ENCODE results near the gene SLC5A8. TPM values are rescaled to one million over a fixed set of nuclear protein-coding genes. Genes with fewer than 3 reads are reported as not detected.
"Not testable (repeated sequence)": the region's sequence is repeated elsewhere in the genome, so short reads cannot be mapped to it uniquely, and the experiment has no call there.

The SLC5A8 gene
- total RNA-seq, 2 experiments from 2014 or later = not detected

DNA sequence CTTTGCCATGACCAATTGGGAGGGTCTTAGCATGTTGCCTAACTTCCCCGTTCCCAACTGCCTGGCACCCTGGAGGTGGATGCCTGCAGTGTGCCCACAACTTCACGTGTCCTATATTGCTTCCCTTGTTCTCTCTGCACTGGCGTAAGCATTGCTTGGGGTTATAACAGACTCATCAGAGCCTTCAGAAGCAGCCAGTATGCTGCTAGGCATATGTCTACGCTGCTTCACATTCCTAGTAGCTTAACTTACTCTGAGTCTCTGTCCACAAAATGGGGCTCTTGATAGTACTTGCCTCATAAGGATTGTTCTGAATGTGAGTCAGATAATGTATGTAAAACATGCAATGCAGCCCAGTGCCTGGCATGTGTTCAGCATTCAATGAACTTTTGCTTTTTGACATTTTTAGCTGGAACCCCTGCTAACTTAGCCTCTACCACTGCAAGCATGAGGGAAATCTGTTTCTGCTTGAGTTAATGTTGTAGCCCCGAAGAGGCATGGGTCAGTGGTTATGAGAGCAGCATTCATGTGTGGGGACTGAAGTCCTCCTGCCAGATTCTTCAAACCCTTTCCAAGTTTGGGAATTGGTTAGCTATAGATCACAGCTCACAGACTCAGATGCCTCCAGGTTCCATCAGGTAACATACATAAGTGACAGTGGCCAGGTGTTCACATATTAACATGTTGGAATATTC is 2.8 kb downstream of the SLC5A8 start:
- H3K27ac Mint-ChIP-seq = no peak overlapping the region
- no peaks in the 10 kb centered on the region for H3K36me3 Mint-ChIP-seq (ENCODE audit: low read depth)
- no peak overlapping the region for H3K4me3 Mint-ChIP-seq
- no peaks in the 10 kb centered on the region for H3K9me3 Mint-ChIP-seq
- peaks cover 22% of the 10 kb centered on the region for H3K27me3 Mint-ChIP-seq
- ChIA-PET POLR2A (no interaction called here), CTCF (no interaction called here)
- H3K4me1 Mint-ChIP-seq = no peaks in the 10 kb centered on the region
- no peak for DNase-seq

DNA sequence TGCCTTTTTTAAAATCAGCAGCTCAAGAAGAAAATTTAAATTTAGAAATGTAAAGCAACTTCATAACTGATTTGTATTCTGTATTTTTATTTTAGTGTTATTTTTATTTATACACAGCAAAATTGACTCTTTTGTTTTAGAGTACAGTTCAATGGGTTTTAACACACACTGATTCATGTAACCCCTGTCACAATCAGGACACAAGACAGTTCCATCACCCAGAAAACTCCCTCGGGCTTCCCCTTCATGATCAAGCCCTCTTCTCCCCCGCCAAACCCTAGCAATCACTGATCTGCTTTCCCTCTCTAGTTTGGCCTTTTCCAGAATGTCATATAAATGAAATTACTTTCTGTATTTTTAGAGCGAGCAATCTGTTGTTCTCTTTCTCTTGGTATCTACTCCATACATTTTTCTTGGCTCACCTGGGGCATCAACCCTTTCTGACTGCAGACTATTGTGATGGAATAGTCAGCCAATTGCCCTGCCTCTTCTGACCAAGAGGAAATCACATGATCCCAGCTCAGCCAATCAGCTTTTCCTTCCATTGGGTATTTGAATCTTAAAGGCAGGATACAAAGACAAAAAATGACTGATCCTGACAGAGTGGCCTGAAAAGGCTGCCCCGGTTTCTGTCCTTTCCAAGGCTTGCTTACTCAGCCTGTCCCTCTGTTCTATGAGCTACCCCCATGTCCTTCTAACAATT is 5.3 kb downstream of the SLC5A8 start:
- Mint-ChIP-seq H3K9me3 (no peaks in the 10 kb centered on the region), H3K36me3 (ENCODE audit: low read depth) (no peaks in the 10 kb centered on the region)
- CTCF ChIA-PET = no interaction called here

DNA sequence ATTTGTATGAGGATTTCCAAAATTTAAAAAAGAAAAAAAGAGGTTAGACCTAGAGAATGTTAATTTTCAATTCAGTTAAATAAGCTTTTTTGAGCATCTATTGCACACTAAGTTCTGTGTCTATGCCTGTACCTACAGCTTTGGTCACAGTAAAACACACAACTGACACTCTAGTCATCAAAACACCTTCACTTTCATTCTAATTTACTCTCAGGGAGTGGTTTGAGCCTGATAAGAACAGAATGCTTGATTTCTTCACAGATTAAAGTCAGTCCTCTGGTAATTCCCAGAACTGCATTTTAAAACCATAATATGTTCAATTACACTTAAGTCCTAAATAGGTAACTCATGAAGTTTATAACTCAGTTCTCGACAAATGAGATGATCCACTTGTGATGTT is 9.2 kb downstream of the SLC5A8 start:
- DNase-seq = no peak
- Mint-ChIP-seq H3K4me1 (no peaks in the 10 kb centered on the region), H3K27me3 (peaks cover 2% of the 10 kb centered on the region), H3K4me3 (no peak overlapping the region), H3K9me3 (no peaks in the 10 kb centered on the region), H3K27ac (no peak overlapping the region), H3K36me3 (ENCODE audit: low read depth) (no peaks in the 10 kb centered on the region)
- ChIA-PET POLR2A (no interaction called here), CTCF (no interaction called here)

More for the DNA sequence above, 5.3 kb downstream of the SLC5A8 start:
- Mint-ChIP-seq H3K4me1 (no peaks in the 10 kb centered on the region), H3K27ac (no peak overlapping the region), H3K27me3 (peaks cover 16% of the 10 kb centered on the region), H3K4me3 (no peak overlapping the region)
- DNase-seq = no peak
- POLR2A ChIA-PET = no interaction called here

DNA sequence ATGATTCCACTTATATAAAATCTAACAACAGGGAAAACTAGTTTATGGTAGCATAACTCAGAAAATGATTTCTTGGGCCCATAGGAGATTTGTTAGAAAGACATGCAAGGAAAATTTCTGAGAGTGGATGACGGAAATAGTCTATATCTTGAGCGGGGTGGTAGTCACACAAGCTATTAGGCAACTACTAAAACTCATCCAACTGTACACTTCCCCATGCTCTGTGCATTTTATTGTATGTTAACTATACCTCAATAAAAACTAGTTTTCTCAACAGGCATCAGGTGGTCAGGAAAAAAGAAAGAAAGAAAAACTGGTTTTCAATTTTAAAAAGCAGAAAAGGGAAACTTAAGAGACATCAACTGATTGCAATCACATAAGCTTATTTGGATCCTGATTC is 9.9 kb downstream of the SLC5A8 start:
- no peaks in the 10 kb centered on the region for H3K9me3 Mint-ChIP-seq
- no peaks in the 10 kb centered on the region for H3K36me3 Mint-ChIP-seq (ENCODE audit: low read depth)
- POLR2A ChIA-PET = no interaction called here
- H3K27me3 Mint-ChIP-seq = peaks cover 2% of the 10 kb centered on the region
- no peak for DNase-seq
- no peak overlapping the region for H3K4me3 Mint-ChIP-seq
- CTCF ChIA-PET = no interaction called here
- no peak overlapping the region for H3K27ac Mint-ChIP-seq
- H3K4me1 Mint-ChIP-seq = no peaks in the 10 kb centered on the region

DNA sequence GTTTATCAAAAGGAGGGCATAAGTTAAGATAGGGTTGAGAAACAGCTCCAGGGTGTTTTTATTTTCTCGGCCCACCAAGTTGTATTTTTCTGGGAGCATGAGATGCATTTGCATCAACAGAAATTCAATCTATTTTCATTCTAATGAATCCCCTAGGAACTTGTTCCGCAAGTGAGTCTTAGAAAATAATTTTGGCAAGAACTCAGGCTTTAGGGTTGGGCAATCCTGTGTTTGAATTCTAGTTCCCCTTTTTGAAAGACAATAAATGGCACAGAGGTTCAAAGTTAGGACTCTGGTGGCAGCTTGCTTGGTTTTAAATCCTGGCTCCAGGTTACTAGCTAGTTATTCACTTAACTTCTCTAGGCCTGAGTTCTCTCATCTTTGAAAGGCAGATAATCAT is 23.7 kb downstream of the SLC5A8 start:
- CTCF ChIA-PET = no interaction called here
- DNase-seq = no peak
- H3K36me3 Mint-ChIP-seq (ENCODE audit: low read depth) = no peaks in the 10 kb centered on the region
- H3K4me3 Mint-ChIP-seq = no peak overlapping the region
- H3K9me3 Mint-ChIP-seq = no peaks in the 10 kb centered on the region
- H3K4me1 Mint-ChIP-seq = no peaks in the 10 kb centered on the region
- POLR2A ChIA-PET = no interaction called here
- no peaks in the 10 kb centered on the region for H3K27me3 Mint-ChIP-seq
- no peak overlapping the region for H3K27ac Mint-ChIP-seq

DNA sequence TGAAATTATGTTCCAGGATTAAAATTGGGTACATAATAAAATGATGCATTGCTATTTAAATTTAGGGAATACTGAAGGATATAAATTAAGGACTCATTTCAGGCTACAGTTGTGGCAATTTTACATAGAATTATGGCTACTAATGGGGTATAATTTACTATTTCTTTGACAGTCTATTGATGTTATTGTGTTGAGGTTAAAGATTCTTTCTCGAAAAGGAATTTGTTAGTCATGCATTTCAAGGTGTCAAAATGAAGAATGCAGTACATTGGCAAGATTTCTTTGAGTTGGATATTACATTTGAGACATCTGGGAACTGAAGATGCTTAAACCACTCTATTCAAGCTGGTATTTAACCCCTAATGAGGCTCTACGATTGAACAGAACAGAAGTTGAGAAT is 28.3 kb downstream of the SLC5A8 start:
- Mint-ChIP-seq H3K27me3 (no peaks in the 10 kb centered on the region), H3K9me3 (no peaks in the 10 kb centered on the region), H3K4me3 (no peak overlapping the region), H3K27ac (no peak overlapping the region), H3K36me3 (ENCODE audit: low read depth) (no peaks in the 10 kb centered on the region), H3K4me1 (no peaks in the 10 kb centered on the region)
- DNase-seq = no peak
- POLR2A ChIA-PET = no interaction called here
- CTCF ChIA-PET = no interaction called here

DNA sequence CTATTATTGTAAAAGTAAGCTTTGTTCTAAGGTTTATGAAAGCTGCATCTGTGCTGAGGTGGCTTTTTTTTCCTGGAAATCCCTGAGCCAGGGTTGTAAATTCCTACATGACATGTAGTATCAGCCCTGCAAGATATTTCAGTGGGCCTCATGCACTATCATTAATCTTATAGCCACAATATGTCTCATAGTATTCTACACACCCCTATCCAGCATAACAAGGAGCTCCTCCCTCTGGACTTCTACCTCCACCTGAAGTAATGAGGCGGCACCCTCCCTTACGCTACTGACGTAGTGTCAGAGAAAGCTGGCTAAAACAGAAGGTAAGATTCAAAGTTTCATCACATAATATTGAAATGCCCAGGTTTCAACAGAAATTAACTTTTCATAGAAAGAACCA is 35.5 kb downstream of the SLC5A8 start:
- CTCF ChIA-PET = no interaction called here
- no peak overlapping the region for H3K27ac Mint-ChIP-seq

DNA sequence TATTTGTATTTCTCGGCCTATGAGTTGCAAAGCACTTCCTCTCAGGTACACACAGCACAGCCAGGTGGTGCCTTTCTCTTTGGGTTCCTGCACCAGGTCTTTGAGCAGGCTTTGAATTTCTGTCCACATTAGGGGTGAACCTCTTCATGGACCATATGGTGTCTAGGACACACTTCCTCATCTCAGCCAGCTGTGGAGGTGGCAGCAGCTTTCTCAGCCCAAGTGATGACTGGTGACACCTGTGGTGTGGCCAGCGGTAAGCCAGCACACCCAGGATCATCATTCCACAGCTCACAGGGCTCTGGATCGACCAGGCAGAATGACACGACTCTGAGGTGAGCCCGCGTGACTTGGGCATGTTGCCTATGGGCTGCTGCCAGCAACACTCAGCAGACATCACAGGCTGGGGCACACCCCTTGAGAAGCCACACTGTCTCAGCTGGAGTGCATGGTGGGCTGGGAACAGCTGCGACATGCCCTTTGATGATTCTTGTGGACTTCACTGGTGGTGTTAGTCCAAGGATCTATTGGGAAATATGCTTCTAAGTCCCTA is 36.8 kb downstream of the SLC5A8 start:
- ChIA-PET CTCF (no interaction called here), POLR2A (no interaction called here)
- no peaks in the 10 kb centered on the region for H3K9me3 Mint-ChIP-seq
- no peak for DNase-seq
- H3K27ac Mint-ChIP-seq = no peak overlapping the region
- H3K36me3 Mint-ChIP-seq (ENCODE audit: low read depth) = no peaks in the 10 kb centered on the region
- no peak overlapping the region for H3K4me3 Mint-ChIP-seq
- peaks cover 3% of the 10 kb centered on the region for H3K27me3 Mint-ChIP-seq
- no peaks in the 10 kb centered on the region for H3K4me1 Mint-ChIP-seq

More for the DNA sequence above, 35.5 kb downstream of the SLC5A8 start:
- no peak for DNase-seq
- no peaks in the 10 kb centered on the region for H3K9me3 Mint-ChIP-seq
- H3K4me1 Mint-ChIP-seq = no peaks in the 10 kb centered on the region
- no peak overlapping the region for H3K4me3 Mint-ChIP-seq
- H3K27me3 Mint-ChIP-seq = peaks cover 3% of the 10 kb centered on the region
- POLR2A ChIA-PET = no interaction called here
- no peaks in the 10 kb centered on the region for H3K36me3 Mint-ChIP-seq (ENCODE audit: low read depth)

DNA sequence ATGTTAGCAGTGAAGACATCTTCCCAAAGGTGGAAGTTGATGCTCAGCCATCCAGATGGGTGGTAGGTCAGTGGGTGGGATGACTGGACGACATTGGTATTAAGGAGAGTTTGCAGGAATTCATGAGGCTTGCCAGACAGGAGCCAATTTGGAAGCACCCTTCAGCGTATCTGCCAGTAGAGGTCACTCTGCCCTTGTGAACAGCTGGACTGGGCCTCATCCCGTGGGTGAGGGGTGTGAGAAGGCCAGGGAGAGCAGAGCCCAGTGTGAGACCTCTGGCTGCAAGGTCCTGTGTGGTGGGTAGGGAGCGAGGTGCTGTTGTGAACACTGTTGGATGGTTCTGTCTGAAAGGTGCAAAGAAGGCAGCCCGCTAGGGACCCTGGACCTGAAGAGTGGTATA is 37.7 kb downstream of the SLC5A8 start:
- POLR2A ChIA-PET = no interaction called here
- DNase-seq = no peak
- CTCF ChIA-PET = no interaction called here
- peaks cover 3% of the 10 kb centered on the region for H3K27me3 Mint-ChIP-seq
- H3K4me3 Mint-ChIP-seq = no peak overlapping the region
- no peaks in the 10 kb centered on the region for H3K4me1 Mint-ChIP-seq
- no peaks in the 10 kb centered on the region for H3K36me3 Mint-ChIP-seq (ENCODE audit: low read depth)
- no peaks in the 10 kb centered on the region for H3K9me3 Mint-ChIP-seq
- H3K27ac Mint-ChIP-seq = no peak overlapping the region

DNA sequence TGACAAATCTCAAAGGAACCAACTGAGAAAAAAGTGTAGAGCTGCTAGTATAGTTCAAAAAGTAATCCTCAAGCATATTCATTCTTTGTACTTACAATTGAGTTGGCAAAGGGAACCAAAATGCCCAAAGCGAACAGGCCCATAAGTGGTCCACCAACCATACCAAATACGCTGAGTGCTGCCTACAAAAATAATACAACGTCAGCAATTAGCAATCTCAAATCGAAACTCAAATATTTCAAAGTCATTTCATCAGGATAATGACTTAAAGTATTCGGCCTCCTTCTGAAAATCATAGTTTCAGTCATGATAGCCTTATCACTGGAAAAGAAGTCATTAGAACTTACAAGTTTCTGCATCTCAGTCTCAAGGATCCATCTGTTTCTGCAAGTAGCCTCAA is 42.0 kb downstream of the SLC5A8 start:
- Mint-ChIP-seq H3K27me3 (no peaks in the 10 kb centered on the region), H3K4me1 (no peaks in the 10 kb centered on the region), H3K9me3 (no peaks in the 10 kb centered on the region), H3K27ac (no peak overlapping the region), H3K36me3 (ENCODE audit: low read depth) (no peaks in the 10 kb centered on the region), H3K4me3 (no peak overlapping the region)
- POLR2A ChIA-PET = no interaction called here
- DNase-seq = no peak
- CTCF ChIA-PET = no interaction called here

DNA sequence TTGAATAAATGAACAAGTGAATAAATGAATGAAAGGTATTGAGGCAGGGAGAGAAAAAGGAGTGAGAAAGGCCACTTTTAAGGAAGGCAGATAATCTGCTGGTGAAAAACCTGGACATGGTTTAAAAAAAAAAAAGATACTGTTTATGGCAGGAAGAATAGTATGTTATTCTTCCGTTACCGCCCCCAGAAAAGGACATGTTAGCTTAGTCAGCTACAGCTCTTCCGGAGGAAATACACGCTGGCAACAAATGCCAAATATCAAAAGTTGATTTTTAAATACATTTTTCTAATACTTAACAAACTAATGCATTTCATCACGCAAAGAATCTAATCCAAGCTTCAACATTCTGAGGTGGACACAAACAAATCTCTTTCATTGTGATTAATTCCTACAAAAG is 43.2 kb downstream of the SLC5A8 start:
- Mint-ChIP-seq H3K27me3 (no peaks in the 10 kb centered on the region), H3K27ac (no peak overlapping the region), H3K9me3 (no peaks in the 10 kb centered on the region), H3K4me1 (no peaks in the 10 kb centered on the region), H3K36me3 (ENCODE audit: low read depth) (no peaks in the 10 kb centered on the region), H3K4me3 (no peak overlapping the region)
- no peak for DNase-seq
- POLR2A ChIA-PET = no interaction called here
- CTCF ChIA-PET = interaction anchor here (0.6 kb wide), 1 partner anchor 740 kb away, joined by 6 read pairs; no protein-coding TSS in a partner anchor

DNA sequence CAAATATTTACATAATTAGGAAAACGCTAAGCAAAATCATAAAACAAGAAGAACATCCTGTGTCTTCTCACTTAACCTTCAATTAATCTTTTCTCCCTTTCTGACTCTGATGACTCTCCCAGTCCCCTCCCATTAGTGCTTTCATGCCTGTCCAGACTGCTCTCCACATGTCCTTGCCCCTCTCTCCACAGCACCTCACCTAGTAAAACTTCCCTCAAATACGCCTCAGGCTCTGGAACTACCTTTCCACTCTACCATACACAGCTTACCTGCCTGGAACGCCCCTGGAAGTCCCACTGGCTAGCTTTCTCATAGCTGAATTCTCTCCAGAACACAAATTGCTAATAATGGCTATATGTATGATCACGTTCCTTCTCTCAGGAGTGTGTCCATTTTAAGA is 44.7 kb downstream of the SLC5A8 start:
- H3K36me3 Mint-ChIP-seq (ENCODE audit: low read depth) = no peaks in the 10 kb centered on the region
- no peaks in the 10 kb centered on the region for H3K4me1 Mint-ChIP-seq
- H3K9me3 Mint-ChIP-seq = no peaks in the 10 kb centered on the region

DNA sequence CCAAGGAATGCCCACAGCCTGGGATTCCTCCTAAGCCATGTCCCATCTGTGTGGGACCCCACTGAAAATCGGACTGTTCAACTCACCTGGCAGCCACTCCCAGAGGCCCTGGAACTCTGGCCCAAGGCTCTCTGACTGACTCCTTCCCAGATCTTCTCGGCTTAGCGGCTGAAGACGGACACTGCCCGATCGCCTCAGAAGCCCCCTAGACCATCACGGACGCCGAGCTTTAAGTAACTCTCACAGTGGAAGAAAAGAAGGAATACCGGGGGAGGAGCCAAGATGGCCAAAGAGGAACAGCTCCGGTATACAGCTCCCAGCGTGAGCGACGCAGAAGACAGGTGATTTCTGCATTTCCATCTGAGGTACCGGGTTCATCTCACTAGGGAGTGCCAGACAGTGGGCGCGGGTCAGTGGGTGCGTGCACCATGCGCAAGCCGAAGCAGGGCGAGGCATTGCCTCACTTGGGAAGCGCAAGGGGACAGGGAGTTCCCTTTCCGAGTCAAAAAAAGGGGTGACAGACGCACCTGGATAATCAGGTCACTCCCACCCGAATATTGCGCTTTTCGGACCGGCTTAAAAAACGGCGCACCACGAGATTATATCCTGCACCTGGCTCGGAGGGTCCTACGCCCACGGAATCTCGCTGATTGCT is 64.1 kb downstream of the SLC5A8 start:
- POLR2A ChIA-PET, H3K27ac Mint-ChIP-seq, H3K27me3 Mint-ChIP-seq: not testable (repeated sequence)

More for the DNA sequence above, 44.7 kb downstream of the SLC5A8 start:
- Mint-ChIP-seq H3K4me3 (no peak overlapping the region), H3K27ac (no peak overlapping the region), H3K27me3 (no peaks in the 10 kb centered on the region)
- DNase-seq = no peak
- ChIA-PET CTCF (no interaction called here), POLR2A (no interaction called here)

More for the DNA sequence above, 64.1 kb downstream of the SLC5A8 start:
- CTCF ChIA-PET; H3K9me3 Mint-ChIP-seq; H3K4me1 Mint-ChIP-seq; H3K36me3 Mint-ChIP-seq (ENCODE audit: low read depth); DNase-seq; H3K4me3 Mint-ChIP-seq: not testable (repeated sequence)

Measured in activated CD4-positive, alpha-beta memory T cell treated with anti-CD3 and anti-CD28 coated beads, Interleukin-2, amount 10 ng/mL, durations not matched to agents 7 days and 5 days (primary cell).